ENCODE results near the gene ATL3.
A peak's percentile ranks its signal among the peaks of the same experiment; 100 is the strongest.

DNA sequence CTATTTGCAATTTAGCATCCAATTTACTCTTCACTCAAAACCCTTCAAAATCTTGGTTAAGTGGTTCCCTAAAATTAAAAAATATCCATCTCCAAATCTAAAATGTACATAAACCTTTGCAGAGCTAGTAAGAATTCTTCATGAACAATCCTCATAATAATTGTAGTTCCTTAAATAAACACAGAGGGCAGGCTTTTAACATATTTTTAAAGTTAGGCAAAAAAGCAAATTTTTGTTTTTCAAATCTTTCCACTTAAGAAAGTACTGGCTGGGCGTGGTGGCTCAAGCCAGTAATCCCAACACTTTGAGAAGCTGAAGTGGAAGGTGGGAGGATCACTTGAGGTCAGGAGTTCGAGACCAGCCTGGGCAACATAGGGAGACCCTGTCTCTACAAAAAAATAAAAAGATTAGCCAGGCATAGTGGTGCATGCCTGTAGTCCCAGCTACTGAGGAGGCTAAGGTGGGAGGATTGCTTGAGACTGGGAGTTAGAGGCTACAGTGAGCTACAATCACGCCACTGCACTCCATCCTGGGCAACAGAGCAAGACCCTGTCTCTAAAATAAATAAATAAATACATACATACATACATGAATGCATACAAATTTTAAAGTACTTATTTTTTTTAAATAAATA is 31.9 kb downstream of the ATL3 start:
- TF ChIP-seq, protein P1, sequence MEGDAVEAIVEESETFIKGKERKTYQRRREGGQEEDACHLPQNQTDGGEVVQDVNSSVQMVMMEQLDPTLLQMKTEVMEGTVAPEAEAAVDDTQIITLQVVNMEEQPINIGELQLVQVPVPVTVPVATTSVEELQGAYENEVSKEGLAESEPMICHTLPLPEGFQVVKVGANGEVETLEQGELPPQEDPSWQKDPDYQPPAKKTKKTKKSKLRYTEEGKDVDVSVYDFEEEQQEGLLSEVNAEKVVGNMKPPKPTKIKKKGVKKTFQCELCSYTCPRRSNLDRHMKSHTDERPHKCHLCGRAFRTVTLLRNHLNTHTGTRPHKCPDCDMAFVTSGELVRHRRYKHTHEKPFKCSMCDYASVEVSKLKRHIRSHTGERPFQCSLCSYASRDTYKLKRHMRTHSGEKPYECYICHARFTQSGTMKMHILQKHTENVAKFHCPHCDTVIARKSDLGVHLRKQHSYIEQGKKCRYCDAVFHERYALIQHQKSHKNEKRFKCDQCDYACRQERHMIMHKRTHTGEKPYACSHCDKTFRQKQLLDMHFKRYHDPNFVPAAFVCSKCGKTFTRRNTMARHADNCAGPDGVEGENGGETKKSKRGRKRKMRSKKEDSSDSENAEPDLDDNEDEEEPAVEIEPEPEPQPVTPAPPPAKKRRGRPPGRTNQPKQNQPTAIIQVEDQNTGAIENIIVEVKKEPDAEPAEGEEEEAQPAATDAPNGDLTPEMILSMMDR (conservative IDR thresholded peaks at IDR 0.05 in 1 of 2, IDR thresholded peaks at IDR 0.05 in 1 of 2; ENCODE audit: extremely low read depth in 1 of 2, insufficient read depth in 1 of 2, low read depth in 1 of 2, low read length in 2 of 2): peak; percentile 34 to 43
- no peak for TF ChIP-seq EZH2 (IDR thresholded peaks at IDR 0.05; ENCODE audit: borderline replicate concordance, low read length)
